ENCODE data around the gene PKHD1.
"Not testable (repeated sequence)": the region's sequence is repeated elsewhere in the genome, so short reads cannot be mapped to it uniquely, and the experiment has no call there.

PKHD1 gene

DNA sequence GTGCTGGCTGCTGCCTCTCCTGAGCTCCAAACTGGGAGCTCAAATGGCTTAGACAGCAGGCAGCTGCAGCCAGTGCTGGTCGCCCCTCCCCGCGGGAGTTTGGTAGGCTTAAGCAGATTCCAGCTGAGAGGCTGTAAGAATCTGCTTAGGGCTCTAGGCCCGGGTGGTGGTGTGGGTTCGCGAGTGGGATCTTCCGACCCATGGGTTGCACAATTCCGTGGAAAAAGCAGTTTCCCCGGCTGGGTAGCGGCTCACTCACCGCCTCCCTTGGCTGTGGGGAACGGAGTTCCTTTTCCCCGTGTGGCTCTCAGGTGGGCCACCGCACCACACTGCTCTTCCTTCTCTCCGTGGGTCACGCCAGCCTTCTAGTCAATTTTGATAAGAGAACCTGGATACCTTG lies 232.5 kb downstream of the PKHD1 start:
- Histone ChIP-seq H3K23ac (ENCODE audit: low read length) (no peak overlapping the region), H2BK5ac (ENCODE audit: low read depth, low read length, poor library complexity) (no peak overlapping the region), H2BK12ac (ENCODE audit: low read length) (no peak overlapping the region), H3K9ac (ENCODE audit: low read length) (no peak overlapping the region), H3K18ac (ENCODE audit: low read length) (no peak overlapping the region), H3K14ac (ENCODE audit: low read length) (no peak overlapping the region), H3K9me3 (ENCODE audit: insufficient read depth, low read depth, low read length) (no peaks in the 10 kb centered on the region), H4K12ac (ENCODE audit: low read depth, low read length) (no peak overlapping the region), H2AFZ (ENCODE audit: insufficient read depth, low read length, poor library complexity) (no peak overlapping the region), H2AK5ac (ENCODE audit: low read length) (no peak overlapping the region), H3K27ac (ENCODE audit: low read depth, low read length) (no peak overlapping the region), H3K4me2 (ENCODE audit: low read length) (no peak overlapping the region), H3K79me2 (ENCODE audit: control insufficient read depth, insufficient read depth, low read length, poor library complexity) (no peaks in the 10 kb centered on the region), H3K4ac (ENCODE audit: low read depth, low read length) (no peak overlapping the region), H2BK120ac (ENCODE audit: insufficient read depth, low read length, poor library complexity) (no peak overlapping the region), H3K27me3 (ENCODE audit: insufficient read depth, low read length) (no peaks in the 10 kb centered on the region), H4K8ac (ENCODE audit: low read depth, low read length) (no peak overlapping the region), H4K91ac (ENCODE audit: low read depth, low read length) (no peak overlapping the region), H3K36me3 (ENCODE audit: control insufficient read depth in 1 of 2, insufficient read depth in 2 of 2, low read length in 2 of 2) (no peaks in the 10 kb centered on the region), H3K4me3 (ENCODE audit: low read depth, low read length) (no peak overlapping the region), H3K79me1 (ENCODE audit: low read length) (no peaks in the 10 kb centered on the region), H3K4me1 (ENCODE audit: control insufficient read depth in 1 of 2, insufficient read depth in 2 of 2, low read length in 2 of 2) (no peaks in the 10 kb centered on the region)
- WGBS (ENCODE audit: extremely low coverage, insufficient coverage, insufficient read length): no CpG with 5 or more reads among the region's 16 CpGs
- no peak for DNase-seq

DNA sequence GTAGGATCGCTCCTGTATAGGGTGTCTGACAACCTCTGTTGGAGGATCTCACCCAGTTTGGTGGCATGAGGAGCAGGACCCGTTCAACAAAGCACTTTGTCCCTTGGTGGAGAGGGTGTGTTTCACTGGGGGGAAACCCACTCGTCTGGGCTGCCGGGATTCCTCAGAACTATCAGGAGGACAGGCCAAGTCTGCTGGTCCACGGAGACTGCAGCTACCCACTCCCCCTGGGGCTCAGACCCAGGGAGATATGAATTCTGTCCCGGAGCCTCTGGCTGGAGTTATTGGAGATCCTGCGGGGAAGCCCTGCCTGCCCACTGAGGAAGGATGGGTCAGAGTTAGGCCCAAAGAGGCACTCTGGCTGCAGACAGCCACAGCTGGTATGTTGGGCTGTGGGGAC lies 233.1 kb downstream of the PKHD1 start:
- Histone ChIP-seq H2AFZ (ENCODE audit: insufficient read depth, low read length, poor library complexity) (no peak overlapping the region), H3K79me1 (ENCODE audit: low read length) (no peaks in the 10 kb centered on the region), H2BK12ac (ENCODE audit: low read length) (no peak overlapping the region), H4K8ac (ENCODE audit: low read depth, low read length) (no peak overlapping the region), H3K27ac (ENCODE audit: low read depth, low read length) (no peak overlapping the region), H3K79me2 (ENCODE audit: control insufficient read depth, insufficient read depth, low read length, poor library complexity) (no peaks in the 10 kb centered on the region), H2AK5ac (ENCODE audit: low read length) (no peak overlapping the region), H3K9me3 (ENCODE audit: insufficient read depth, low read depth, low read length) (no peaks in the 10 kb centered on the region), H3K36me3 (ENCODE audit: control insufficient read depth in 1 of 2, insufficient read depth in 2 of 2, low read length in 2 of 2) (no peaks in the 10 kb centered on the region), H3K14ac (ENCODE audit: low read length) (no peak overlapping the region), H3K9ac (ENCODE audit: low read length) (no peak overlapping the region), H3K18ac (ENCODE audit: low read length) (no peak overlapping the region), H2BK120ac (ENCODE audit: insufficient read depth, low read length, poor library complexity) (no peak overlapping the region), H3K4me2 (ENCODE audit: low read length) (no peak overlapping the region), H3K4ac (ENCODE audit: low read depth, low read length) (no peak overlapping the region), H3K23ac (ENCODE audit: low read length) (no peak overlapping the region), H3K27me3 (ENCODE audit: insufficient read depth, low read length) (no peaks in the 10 kb centered on the region), H3K4me1 (ENCODE audit: control insufficient read depth in 1 of 2, insufficient read depth in 2 of 2, low read length in 2 of 2) (no peaks in the 10 kb centered on the region), H4K91ac (ENCODE audit: low read depth, low read length) (no peak overlapping the region), H2BK5ac (ENCODE audit: low read depth, low read length, poor library complexity) (no peak overlapping the region), H3K4me3 (ENCODE audit: low read depth, low read length) (no peak overlapping the region), H4K12ac (ENCODE audit: low read depth, low read length) (no peak overlapping the region)
- no CpG with 5 or more reads among the region's 7 CpGs for WGBS (ENCODE audit: extremely low coverage, insufficient coverage, insufficient read length)
- no peak for DNase-seq

DNA sequence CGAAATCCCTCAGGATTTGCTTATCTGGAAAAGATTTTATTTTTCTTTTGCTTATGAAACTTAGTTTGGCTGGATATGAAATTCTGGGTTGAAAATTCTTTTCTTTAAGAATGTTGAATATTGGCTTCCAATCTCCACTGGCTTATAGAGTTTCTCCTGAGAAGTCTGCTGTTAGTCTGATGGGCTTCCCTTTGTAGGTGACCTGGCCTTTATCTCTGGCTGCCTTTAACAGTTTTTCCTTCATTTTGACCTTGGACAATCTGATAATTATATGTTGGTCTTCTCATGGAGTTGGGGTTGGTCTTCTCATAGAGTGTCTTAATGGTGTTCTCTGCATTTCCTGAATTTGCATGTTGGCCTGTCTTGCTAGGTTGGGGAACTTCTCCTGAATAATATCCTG lies 234.3 kb downstream of the PKHD1 start:
- H3K9ac ChIP-seq (ENCODE audit: low read length); H2BK5ac ChIP-seq (ENCODE audit: low read depth, low read length, poor library complexity): not testable (repeated sequence)

DNA sequence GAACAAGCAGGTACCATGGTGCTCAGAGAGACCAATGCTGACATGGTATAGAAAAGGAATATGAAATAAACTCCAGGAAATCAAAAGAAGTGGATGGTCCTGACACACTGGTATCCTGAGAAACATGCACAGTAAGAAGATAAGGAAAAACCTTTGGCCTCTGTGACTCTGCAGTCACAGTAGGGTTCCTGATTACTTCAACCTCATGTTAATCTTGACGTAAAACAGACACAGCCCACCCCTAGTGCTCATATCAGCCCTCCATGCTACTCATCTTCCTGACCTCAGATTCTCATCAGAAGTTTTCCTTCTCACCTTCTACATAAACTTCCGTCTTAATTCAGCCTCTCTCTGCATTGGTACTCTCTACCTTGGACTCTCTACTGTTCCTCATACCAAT lies 240.9 kb downstream of the PKHD1 start:
- WGBS (ENCODE audit: extremely low coverage, insufficient coverage, insufficient read length): no CpG with 5 or more reads among the region's 2 CpGs
- H3K14ac ChIP-seq (ENCODE audit: low read length): no peak overlapping the region
- no peaks in the 10 kb centered on the region for H3K27me3 ChIP-seq (ENCODE audit: insufficient read depth, low read length)
- H2AFZ ChIP-seq (ENCODE audit: insufficient read depth, low read length, poor library complexity): no peak overlapping the region
- no peak overlapping the region for H3K4me2 ChIP-seq (ENCODE audit: low read length)
- no peak overlapping the region for H3K4me3 ChIP-seq (ENCODE audit: low read depth, low read length)
- no peak overlapping the region for H4K12ac ChIP-seq (ENCODE audit: low read depth, low read length)
- no peak overlapping the region for H3K4ac ChIP-seq (ENCODE audit: low read depth, low read length)
- H3K4me1 ChIP-seq (ENCODE audit: control insufficient read depth in 1 of 2, insufficient read depth in 2 of 2, low read length in 2 of 2): peaks cover 0 to 5% of the 10 kb centered on the region in 2 experiments
- no peak overlapping the region for H3K18ac ChIP-seq (ENCODE audit: low read length)
- H3K23ac ChIP-seq (ENCODE audit: low read length): no peak overlapping the region
- H3K27ac ChIP-seq (ENCODE audit: low read depth, low read length): no peak overlapping the region
- H3K79me1 ChIP-seq (ENCODE audit: low read length): no peaks in the 10 kb centered on the region
- H2AK5ac ChIP-seq (ENCODE audit: low read length): no peak overlapping the region
- no peaks in the 10 kb centered on the region for H3K79me2 ChIP-seq (ENCODE audit: control insufficient read depth, insufficient read depth, low read length, poor library complexity)
- H3K36me3 ChIP-seq (ENCODE audit: control insufficient read depth in 1 of 2, insufficient read depth in 2 of 2, low read length in 2 of 2): no peaks in the 10 kb centered on the region
- DNase-seq: no peak
- H4K8ac ChIP-seq (ENCODE audit: low read depth, low read length): no peak overlapping the region
- no peak overlapping the region for H2BK5ac ChIP-seq (ENCODE audit: low read depth, low read length, poor library complexity)
- H3K9ac ChIP-seq (ENCODE audit: low read length): no peak overlapping the region
- no peak overlapping the region for H2BK120ac ChIP-seq (ENCODE audit: insufficient read depth, low read length, poor library complexity)
- H4K91ac ChIP-seq (ENCODE audit: low read depth, low read length): no peak overlapping the region
- no peak overlapping the region for H2BK12ac ChIP-seq (ENCODE audit: low read length)
- H3K9me3 ChIP-seq (ENCODE audit: insufficient read depth, low read depth, low read length): no peaks in the 10 kb centered on the region

More for the DNA sequence above, 234.3 kb downstream of the PKHD1 start:
- not testable (repeated sequence) for H3K4ac ChIP-seq (ENCODE audit: low read depth, low read length); H3K79me1 ChIP-seq (ENCODE audit: low read length); H3K18ac ChIP-seq (ENCODE audit: low read length); H3K4me1 ChIP-seq (ENCODE audit: control insufficient read depth in 1 of 2, insufficient read depth in 2 of 2, low read length in 2 of 2); H3K23ac ChIP-seq (ENCODE audit: low read length); H3K9me3 ChIP-seq (ENCODE audit: insufficient read depth, low read depth, low read length); DNase-seq; H2AFZ ChIP-seq (ENCODE audit: insufficient read depth, low read length, poor library complexity); H4K12ac ChIP-seq (ENCODE audit: low read depth, low read length); H2AK5ac ChIP-seq (ENCODE audit: low read length); H3K27ac ChIP-seq (ENCODE audit: low read depth, low read length); H4K91ac ChIP-seq (ENCODE audit: low read depth, low read length); H3K36me3 ChIP-seq (ENCODE audit: control insufficient read depth in 1 of 2, insufficient read depth in 2 of 2, low read length in 2 of 2); H3K27me3 ChIP-seq (ENCODE audit: insufficient read depth, low read length); H4K8ac ChIP-seq (ENCODE audit: low read depth, low read length); H3K4me2 ChIP-seq (ENCODE audit: low read length); H2BK12ac ChIP-seq (ENCODE audit: low read length); H3K79me2 ChIP-seq (ENCODE audit: control insufficient read depth, insufficient read depth, low read length, poor library complexity); H3K4me3 ChIP-seq (ENCODE audit: low read depth, low read length); H3K14ac ChIP-seq (ENCODE audit: low read length); H2BK120ac ChIP-seq (ENCODE audit: insufficient read depth, low read length, poor library complexity)
- WGBS (ENCODE audit: extremely low coverage, insufficient coverage, insufficient read length): no CpG with 5 or more reads among the region's 1 CpG

Data from trophoblast cell (in vitro differentiated cells and primary cell).